ENCODE data around the gene HNRNPR. TPM values are rescaled to one million over a fixed set of nuclear protein-coding genes. Genes with fewer than 3 reads are reported as not detected.
"Not testable (repeated sequence)": the region's sequence is repeated elsewhere in the genome, so short reads cannot be mapped to it uniquely, and the experiment has no call there.

HNRNPR gene
- polyA plus RNA-seq, 1 of the 3 experiments (the other 2 are of a cell fraction), result 111 TPM

DNA sequence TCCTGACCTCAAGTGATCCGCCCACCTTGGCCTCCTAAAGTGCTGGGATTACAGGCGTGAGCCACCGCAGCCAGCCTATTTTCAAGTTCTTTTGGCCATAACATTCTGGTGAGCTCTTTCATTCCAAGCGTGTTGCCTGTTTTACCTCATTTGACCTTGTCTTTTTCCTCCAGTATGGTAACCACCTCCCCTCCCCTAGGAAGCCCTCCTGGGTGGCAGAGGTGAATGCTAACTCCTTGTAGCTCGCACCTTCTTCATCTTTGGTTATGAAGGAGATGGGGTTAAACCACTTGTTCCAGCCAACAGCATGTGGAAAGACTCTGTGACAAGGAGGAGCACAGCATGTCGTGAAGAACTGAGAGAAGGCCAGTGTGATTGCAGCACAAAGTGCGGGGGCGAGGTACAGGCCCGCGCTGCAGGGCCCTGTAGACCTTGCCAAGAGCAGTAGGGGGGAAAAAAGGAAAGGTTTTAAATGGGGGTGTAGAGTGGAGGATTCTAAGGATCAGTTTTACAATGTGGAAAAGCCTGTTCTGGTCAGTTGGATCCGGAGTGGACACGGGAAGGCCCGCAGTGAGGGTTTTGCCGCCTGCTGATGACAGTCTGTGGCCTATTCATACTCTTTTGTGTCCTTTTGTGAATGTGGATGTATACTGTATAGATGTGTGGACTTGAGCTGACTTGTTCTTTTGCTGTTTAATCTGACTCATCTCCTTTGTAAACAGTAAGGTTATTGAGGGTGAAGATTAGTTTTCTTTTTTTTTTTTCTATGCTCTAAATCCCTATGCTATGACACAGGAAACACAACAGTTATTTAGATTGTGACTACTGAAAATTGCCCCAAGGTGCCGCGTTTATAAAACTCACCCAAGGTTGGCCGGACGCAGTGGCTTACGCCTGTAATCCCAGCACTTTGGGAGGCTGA lies 33.1 kb upstream of the HNRNPR start (continued):
- TF ChIP-seq, protein P1, sequence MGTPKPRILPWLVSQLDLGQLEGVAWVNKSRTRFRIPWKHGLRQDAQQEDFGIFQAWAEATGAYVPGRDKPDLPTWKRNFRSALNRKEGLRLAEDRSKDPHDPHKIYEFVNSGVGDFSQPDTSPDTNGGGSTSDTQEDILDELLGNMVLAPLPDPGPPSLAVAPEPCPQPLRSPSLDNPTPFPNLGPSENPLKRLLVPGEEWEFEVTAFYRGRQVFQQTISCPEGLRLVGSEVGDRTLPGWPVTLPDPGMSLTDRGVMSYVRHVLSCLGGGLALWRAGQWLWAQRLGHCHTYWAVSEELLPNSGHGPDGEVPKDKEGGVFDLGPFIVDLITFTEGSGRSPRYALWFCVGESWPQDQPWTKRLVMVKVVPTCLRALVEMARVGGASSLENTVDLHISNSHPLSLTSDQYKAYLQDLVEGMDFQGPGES (IDR thresholded peaks at IDR 0.05; ENCODE audit: low read depth, low read length), result no peak
- TF ChIP-seq FOSL2 (IDR thresholded peaks at IDR 0.05; ENCODE audit: borderline replicate concordance, low read depth), result peak; percentile 63; the same call in 1 of the 2 replicates
- TF ChIP-seq EP300 (IDR thresholded peaks at IDR 0.05; ENCODE audit: borderline replicate concordance in 1 of 2, low read depth in 1 of 2, low read length in 1 of 2), result no peak

- Histone ChIP-seq H3F3A (replicated peaks; ENCODE audit: insufficient read depth) (peaks cover 23% of the 10 kb centered on the region), H3K79me2 (ENCODE audit: insufficient read depth) (peaks cover 26% of the 10 kb centered on the region), H3K4me1 (ENCODE audit: control insufficient read depth in 1 of 2, insufficient read depth in 2 of 2, low read depth in 1 of 2, low read length in 1 of 2) (peaks cover 21 to 28% of the 10 kb centered on the region in 2 experiments)
- DNase-seq; H2AFZ ChIP-seq (ENCODE audit: low read depth); H3K9ac ChIP-seq; H3K27ac ChIP-seq (ENCODE audit: low read depth in 2 of 2, low read length in 1 of 2); H3K27me3 ChIP-seq (ENCODE audit: insufficient read depth); H3K4me3 ChIP-seq (ENCODE audit: low read depth in 2 of 2, low read length in 1 of 2); H3K9me2 ChIP-seq; POLR2A ChIA-PET; H3K4me2 ChIP-seq; H3K36me3 ChIP-seq (replicated peaks in 1 of 2; ENCODE audit: control insufficient read depth in 1 of 2, insufficient read depth in 2 of 2, low read length in 1 of 2); H3K9me3 ChIP-seq; H4K20me1 ChIP-seq (ENCODE audit: insufficient read depth): not testable (repeated sequence)
- 97% methylated on average over 11 of the region's 12 CpGs for whole genome bisulfite sequencing (ENCODE audit: low lambda C conversion rate)
- CTCF ChIA-PET, result interaction anchor here (2.3 kb wide), 1 partner anchor 30 kb away, joined by 11 read pairs; no protein-coding TSS in a partner anchor
Measured at GRCh38 chr1:23374079-23374735, 30.1 kb upstream of the HNRNPR start.

- H3F3A ChIP-seq (replicated peaks; ENCODE audit: insufficient read depth), result peaks cover 23% of the 10 kb centered on the region
- no peak overlapping the region for H2AFZ ChIP-seq (ENCODE audit: low read depth)
- H3K4me2 ChIP-seq, result no peak overlapping the region
- H3K27ac ChIP-seq (ENCODE audit: low read depth in 2 of 2, low read length in 1 of 2), result no peak overlapping the region
- H4K20me1 ChIP-seq (ENCODE audit: insufficient read depth), result no peaks in the 10 kb centered on the region
- peaks cover 37% of the 10 kb centered on the region for H3K79me2 ChIP-seq (ENCODE audit: insufficient read depth)
- no peak overlapping the region for H3K4me3 ChIP-seq (ENCODE audit: low read depth in 2 of 2, low read length in 1 of 2)
- POLR2A ChIA-PET, result no interaction called here
- H3K9me2 ChIP-seq, result no peaks in the 10 kb centered on the region
- CTCF ChIA-PET, result interaction anchor here (5.9 kb wide), 1 partner anchor 32 kb away, joined by 61 read pairs; no protein-coding TSS in a partner anchor
- no peaks in the 10 kb centered on the region for H3K27me3 ChIP-seq (ENCODE audit: insufficient read depth)
- no peak overlapping the region for H3K9ac ChIP-seq
- H3K9me3 ChIP-seq, result no peaks in the 10 kb centered on the region
- peaks cover 0 to 4% of the 10 kb centered on the region in 2 experiments for H3K36me3 ChIP-seq (replicated peaks in 1 of 2; ENCODE audit: control insufficient read depth in 1 of 2, insufficient read depth in 2 of 2, low read length in 1 of 2)
- H3K4me1 ChIP-seq (ENCODE audit: control insufficient read depth in 1 of 2, insufficient read depth in 2 of 2, low read depth in 1 of 2, low read length in 1 of 2), result peaks cover 21 to 26% of the 10 kb centered on the region in 2 experiments
- DNase-seq, result no peak
- WGBS (ENCODE audit: low lambda C conversion rate), result 91% methylated on average over 13 of the region's 13 CpGs
- TF ChIP-seq, protein P2, sequence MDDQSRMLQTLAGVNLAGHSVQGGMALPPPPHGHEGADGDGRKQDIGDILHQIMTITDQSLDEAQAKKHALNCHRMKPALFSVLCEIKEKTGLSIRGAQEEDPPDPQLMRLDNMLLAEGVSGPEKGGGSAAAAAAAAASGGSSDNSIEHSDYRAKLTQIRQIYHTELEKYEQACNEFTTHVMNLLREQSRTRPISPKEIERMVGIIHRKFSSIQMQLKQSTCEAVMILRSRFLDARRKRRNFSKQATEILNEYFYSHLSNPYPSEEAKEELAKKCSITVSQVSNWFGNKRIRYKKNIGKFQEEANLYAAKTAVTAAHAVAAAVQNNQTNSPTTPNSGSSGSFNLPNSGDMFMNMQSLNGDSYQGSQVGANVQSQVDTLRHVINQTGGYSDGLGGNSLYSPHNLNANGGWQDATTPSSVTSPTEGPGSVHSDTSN (IDR thresholded peaks at IDR 0.05), result no peak
- TF ChIP-seq RAD21 (IDR thresholded peaks at IDR 0.05; ENCODE audit: low read length) (no peak), CTCF (IDR thresholded peaks at IDR 0.05) (no peak), RXRA (IDR thresholded peaks at IDR 0.05; ENCODE audit: borderline replicate concordance, low read depth) (no peak), FOXJ3 (CRISPR knock-in tag; IDR thresholded peaks at IDR 0.05) (no peak), SIN3A (IDR thresholded peaks at IDR 0.05; ENCODE audit: borderline replicate concordance, low read depth, low read length) (no peak), NRF1 (IDR thresholded peaks at IDR 0.05; ENCODE audit: low read depth, low read length) (no peak), ELF1 (IDR thresholded peaks at IDR 0.05) (no peak), MEF2A (IDR thresholded peaks at IDR 0.05; ENCODE audit: borderline replicate concordance, low read depth) (no peak), FOXM1 (IDR thresholded peaks at IDR 0.05; ENCODE audit: low read depth) (no peak), JUND (IDR thresholded peaks at IDR 0.05) (no peak)
Measured at GRCh38 chr1:23371987-23372880, 28.1 kb upstream of the HNRNPR start.
